Transverse colon (tissue), 4 donors: ENCODE data around the gene ACCS. TPM values are rescaled to one million over a fixed set of nuclear protein-coding genes. Genes with fewer than 3 reads are reported as not detected.

Experiments used
- DNase-seq: peaks from one replicate; pipeline ENCODE4 v3.0.0-alpha.2; 2019
- H3K27ac ChIP-seq, 4 donors: fragments of 200-600 bp; sonication (generic); 2 replicates each; pipeline ENCODE4 v1.5.1; 2016 to 2018; ENCODE audit warnings: inconsistent platforms in 4 of 4
- H3K27me3 ChIP-seq: fragments of 200-600 bp; sonication (generic); 2 replicates; pipeline ENCODE4 v1.5.1; 2017; ENCODE audit warnings: inconsistent platforms
- H3K36me3 ChIP-seq, 4 donors: fragments of 200-600 bp; sonication (generic); 2 replicates each; pipeline ENCODE4 v1.5.1; 2017 to 2019; ENCODE audit warnings: inconsistent platforms in 4 of 4
- H3K4me1 ChIP-seq, 4 donors: fragments of 200-600 bp; sonication (generic); 2 replicates each; pipeline ENCODE4 v1.5.1; 2017 to 2020; ENCODE audit warnings: inconsistent platforms in 4 of 4
- H3K4me3 ChIP-seq, 4 donors: fragments of 200-600 bp; sonication (generic); 1 replicate in 1 of 4; 2 replicates in 3 of 4; pipeline versions ENCODE4 v1.5.1 to v1.6.1; 2017 to 2019; ENCODE audit warnings: inconsistent platforms in 4 of 4
- H3K9me3 ChIP-seq, 2 donors: fragments of 200-600 bp; sonication (generic); 2 replicates each; pipeline ENCODE4 v1.5.1; 2017 to 2019; ENCODE audit warnings: inconsistent platforms in 2 of 2
- CTCF ChIP-seq, 5 experiments: fragments of 200-600 bp in 3 of 5; fragments of 450-650 bp in 2 of 5; sonication (generic) in 3 of 5; IDR thresholded peaks; 1 replicate in 2 of 5; 2 replicates in 3 of 5; pipeline ENCODE4 v1.5.1; 2016 to 2017; ENCODE audit warnings: antibody characterized with exemption in 5 of 5, inconsistent platforms in 3 of 5, mild to moderate bottlenecking in 2 of 5, moderate library complexity in 1 of 5
- EP300 ChIP-seq: sonication (generic); formaldehyde crosslinking; IDR thresholded peaks from one replicate; pipeline ENCODE4 v1.6.1; 2017; ENCODE audit warnings: antibody characterized with exemption, low read depth
- POLR2A ChIP-seq: fragments of 450-650 bp; IDR thresholded peaks from one replicate; pipeline ENCODE4 v1.6.1; 2016; ENCODE audit warnings: antibody characterized with exemption, mild to moderate bottlenecking, moderate library complexity
- POLR2AphosphoS5 ChIP-seq, 3 donors: sonication (generic); formaldehyde crosslinking; IDR thresholded peaks; one replicate each; pipeline ENCODE4 v1.6.1; 2016; ENCODE audit warnings: antibody characterized with exemption in 3 of 3
- WGBS, 2 donors: methylation state at CpG; one replicate each; pipeline ENCODE4 v1.1.5; 2018; ENCODE audit warnings: low coverage in 1 of 2; 5-methylcytosine and 5-hydroxymethylcytosine counted together
- in situ Hi-C, 4 donors: fragments of 200-750 bp; cut with MboI; loops; one replicate each; pipeline versions ENCODE4 v1.15.0 to v1.15.1; 2017; ENCODE audit warnings: low sequenced_read_pairs in 3 of 4, low pct_ligation_motif_present in 1 of 4, low pct_unique_long_range_greater_than_20kb in 1 of 4
- intact Hi-C: fragments of 100-400 bp; cut with DNase I; formaldehyde crosslinking; loops from one replicate; pipeline ENCODE4 v1.15.1; 2023; ENCODE audit warnings: low total_unique reads
- total RNA-seq, 4 donors: library from RNA; depleted of rRNA; stranded (reverse); fragments of >200 nt; gene quantifications; one replicate each; pipeline ENCODE4 v1.1.0, GENCODE V29; 2016

The ACCS gene
- total RNA-seq, 4 donors from 2014 or later, result 17.6 to 88.3 (median 29.5) TPM

DNA sequence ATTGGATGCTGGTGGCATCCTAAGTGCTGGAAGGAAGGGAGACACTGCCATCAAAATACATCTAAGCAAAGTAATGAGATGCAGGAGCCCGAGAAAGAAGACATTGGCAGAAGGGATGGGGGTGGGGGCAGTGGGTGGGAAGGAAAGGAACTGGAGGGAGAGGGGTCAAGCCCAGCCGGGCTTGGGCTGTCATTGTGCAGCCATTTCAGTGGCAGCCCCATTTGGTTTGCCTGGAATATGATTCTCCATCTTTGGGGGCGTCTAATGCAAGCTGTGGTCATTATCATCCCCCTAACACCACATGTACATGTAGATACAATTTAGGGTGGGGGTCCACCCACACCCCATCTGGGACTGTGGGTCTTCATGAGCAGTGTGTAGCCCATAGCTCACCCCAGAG, 32.2 kb upstream of the ACCS start:
- Histone ChIP-seq H3K4me1 (peaks cover 0 to 2% (median 0%) of the 10 kb centered on the region in 4 donors), H3K4me3 (no peak overlapping the region), H3K9me3 (no peaks in the 10 kb centered on the region), H3K27me3 (no peaks in the 10 kb centered on the region), H3K27ac (peak overlapping the region in 1 of 4 donors; percentile 60), H3K36me3 (no peaks in the 10 kb centered on the region)
- TF ChIP-seq POLR2AphosphoS5 (IDR thresholded peaks at IDR 0.05), result no peak
- TF ChIP-seq CTCF (IDR thresholded peaks at IDR 0.05), result no peak
- no peak for TF ChIP-seq POLR2A
- TF ChIP-seq EP300, result no peak
- intact Hi-C loops, result loop anchor here (10.0 kb wide), 1 partner anchor 349 kb away; the partner anchor contains the start of gene HSD17B12
- WGBS, 2 donors, result 52 to 60% methylated on average over 3 of the region's 3 CpGs
- DNase-seq, result no peak
- in situ Hi-C loops, result loop anchor here in 1 of 4 donors (10.0 kb wide), 1 partner anchor 139 kb away; no protein-coding TSS in a partner anchor

GRCh38 chr11:44034639-44035038, 31.4 kb upstream of the ACCS start:
- in situ Hi-C loops, result loop anchor here in 1 of 4 donors (10.0 kb wide), 1 partner anchor 140 kb away; no protein-coding TSS in a partner anchor

DNA sequence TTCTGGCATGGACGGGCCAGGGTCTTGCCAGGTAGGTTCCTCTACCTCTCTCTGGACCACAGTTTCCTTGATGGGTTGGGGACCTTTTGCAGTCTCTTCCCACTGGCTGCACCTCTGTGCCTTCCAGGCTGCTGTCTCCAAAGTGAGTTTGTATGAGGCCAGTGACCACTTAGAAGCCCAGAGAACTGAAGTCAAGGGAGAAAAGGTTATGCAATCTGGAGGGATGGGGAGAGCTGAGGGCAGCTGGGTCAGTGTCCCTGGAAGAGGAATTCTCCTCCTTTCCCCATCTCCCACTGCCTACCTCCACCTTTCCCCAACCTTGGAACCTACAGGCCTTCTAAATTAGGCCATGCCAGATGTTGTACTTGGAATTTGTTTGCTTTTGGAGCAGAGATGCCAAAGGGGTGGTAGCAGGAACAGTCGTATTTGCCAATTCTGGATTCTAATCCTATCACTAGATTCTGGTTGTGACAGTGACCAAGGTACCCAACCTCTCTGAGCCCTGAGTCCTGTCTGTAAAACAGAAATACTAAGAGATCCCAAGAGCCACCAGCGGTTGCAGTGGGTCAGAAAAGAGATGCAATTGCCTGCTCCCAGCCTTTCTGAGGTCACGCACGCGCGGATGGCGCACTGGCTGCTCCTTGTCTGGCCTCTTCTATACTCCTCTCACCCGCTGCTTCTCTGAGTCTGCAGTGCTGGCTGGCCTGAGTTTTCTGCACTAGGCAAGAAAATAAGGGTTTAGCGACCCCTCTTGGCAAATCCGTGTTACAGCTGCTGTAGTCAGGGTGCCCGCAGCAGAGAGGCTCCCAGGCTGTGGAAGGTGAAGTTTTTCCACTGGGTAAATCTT, 29.0 kb upstream of the ACCS start:
- intact Hi-C loops (loop anchor here (5.0 to 10.0 kb wide), 2 partner anchors 145 to 352 kb away; partner anchors contain the start of gene HSD17B12), in situ Hi-C loops (loop anchor here in 1 of 4 donors (10.0 kb wide), 1 partner anchor 142 kb away; no protein-coding TSS in a partner anchor)
- Histone ChIP-seq H3K4me1 (peaks cover 0 to 2% (median 0%) of the 10 kb centered on the region in 4 donors), H3K27me3 (no peaks in the 10 kb centered on the region), H3K4me3 (no peak overlapping the region), H3K36me3 (no peaks in the 10 kb centered on the region), H3K27ac (peak overlapping the region in 1 of 4 donors; percentile 9), H3K9me3 (no peaks in the 10 kb centered on the region)
- 0 to 29% methylated on average over 1 to 12 of the region's 12 CpGs for WGBS, 2 donors
- no peak for TF ChIP-seq EP300
- peak; percentile 57 to 69 (median 65) for TF ChIP-seq CTCF (IDR thresholded peaks at IDR 0.05)
- peak; percentile 62 for DNase-seq

More at GRCh38 chr11:44034639-44035038, 31.4 kb upstream of the ACCS start:
- Histone ChIP-seq H3K4me1 (peaks cover 0 to 2% (median 0%) of the 10 kb centered on the region in 4 donors), H3K4me3 (no peak overlapping the region), H3K27ac (no peak overlapping the region), H3K27me3 (no peaks in the 10 kb centered on the region), H3K9me3 (no peaks in the 10 kb centered on the region), H3K36me3 (no peaks in the 10 kb centered on the region)
- intact Hi-C loops, result loop anchor here (5.0 to 10.0 kb wide), 2 partner anchors 142 to 350 kb away; partner anchors contain the start of gene HSD17B12
- TF ChIP-seq POLR2AphosphoS5 (IDR thresholded peaks at IDR 0.05) (no peak), CTCF (IDR thresholded peaks at IDR 0.05) (no peak), EP300 (no peak), POLR2A (no peak)
- DNase-seq, result no peak

- TF ChIP-seq EP300, result no peak
- no peak for TF ChIP-seq POLR2A
- TF ChIP-seq POLR2AphosphoS5 (IDR thresholded peaks at IDR 0.05), result no peak
- TF ChIP-seq CTCF (IDR thresholded peaks at IDR 0.05), result no peak
- no peaks in the 10 kb centered on the region for H3K36me3 ChIP-seq
- H3K9me3 ChIP-seq, result no peaks in the 10 kb centered on the region
- DNase-seq, result no peak
- H3K4me3 ChIP-seq, result no peak overlapping the region
- intact Hi-C loops, result loop anchor here (5.0 to 10.0 kb wide), 2 partner anchors 145 to 353 kb away; partner anchors contain the start of gene HSD17B12
- peaks cover 0 to under 1% (median 0%) of the 10 kb centered on the region in 4 donors for H3K4me1 ChIP-seq
- WGBS, 2 donors, result 45 to 69% methylated on average over 2 of the region's 2 CpGs
- H3K27ac ChIP-seq, result no peak overlapping the region
- no peaks in the 10 kb centered on the region for H3K27me3 ChIP-seq
- in situ Hi-C loops, result loop anchor here in 1 of 4 donors (10.0 kb wide), 1 partner anchor 143 kb away; no protein-coding TSS in a partner anchor
Observed at GRCh38 chr11:44037658-44037998, 28.4 kb upstream of the ACCS start.
